Lower leg skin (tissue), 4 donors: ENCODE measurements around the gene NKIRAS2. TPM values are rescaled to one million over a fixed set of nuclear protein-coding genes. Genes with fewer than 3 reads are reported as not detected.

Source experiments
- DNase-seq, 2 donors: peaks; one replicate each; pipeline ENCODE4 v3.0.0-alpha.2; 2019; ENCODE audit warnings: low spot score in 2 of 2
- H3K4me3 ChIP-seq: fragments of 200-600 bp; sonication (generic); 2 replicates; pipeline ENCODE4 v1.5.1; 2017; ENCODE audit warnings: mild to moderate bottlenecking, low read depth; ENCODE audit not compliant: poor library complexity, severe bottlenecking
- POLR2A ChIP-seq, 2 donors: fragments of 450-650 bp; IDR thresholded peaks; one replicate each; pipeline ENCODE4 v1.6.1; 2016 to 2017; ENCODE audit warnings: antibody characterized with exemption in 2 of 2, mild to moderate bottlenecking in 1 of 2, moderate library complexity in 1 of 2
- WGBS, 2 donors: methylation state at CpG; one replicate each; pipeline ENCODE4 v1.1.5; 2018; 5-methylcytosine and 5-hydroxymethylcytosine counted together
- intact Hi-C: fragments of 100-400 bp; cut with DNase I; formaldehyde crosslinking; loops from one replicate; pipeline ENCODE4 v1.15.0; 2023; ENCODE audit warnings: low total_unique reads
- total RNA-seq, 4 donors: library from RNA; depleted of rRNA; stranded (reverse); fragments of >200 nt; gene quantifications; one replicate each; pipeline ENCODE4 v1.1.0, GENCODE V29; 2016
- TF ChIP-seq, protein P1 (sequence below), 3 donors: fragments of 450-650 bp; IDR thresholded peaks; one replicate each; pipeline ENCODE4 v1.5.1; 2016; ENCODE audit warnings: antibody characterized with exemption in 3 of 3, mild to moderate bottlenecking in 3 of 3, moderate library complexity in 2 of 3

Gene NKIRAS2
- total RNA-seq, 4 donors from 2014 or later = 44.6 to 57.9 (median 52.3) TPM

DNA sequence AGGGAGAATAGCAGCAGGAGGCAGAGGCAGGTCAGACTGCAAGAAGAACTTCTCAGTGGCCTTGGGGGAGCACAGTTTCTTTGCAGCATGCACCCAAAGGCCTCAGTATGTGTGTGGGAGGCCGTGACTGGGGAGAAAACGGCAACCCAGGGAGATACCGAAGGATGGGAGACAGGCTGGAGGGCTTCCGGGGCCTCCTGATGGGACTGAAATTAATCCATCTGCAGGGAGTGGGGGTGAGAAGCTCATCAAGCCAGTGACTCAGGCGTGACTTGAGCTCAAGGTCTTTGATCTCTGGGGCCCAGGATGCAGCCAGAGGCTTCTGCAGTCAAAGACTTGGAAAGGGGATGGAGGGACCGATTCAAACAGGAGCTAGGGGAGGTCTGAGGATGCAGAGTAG, 35.6 kb downstream of the NKIRAS2 start:
- H3K4me3 ChIP-seq = no peak overlapping the region
- no peak for DNase-seq
- 53 to 64% methylated on average over 6 of the region's 6 CpGs for WGBS, 2 donors
- TF ChIP-seq, protein P1, sequence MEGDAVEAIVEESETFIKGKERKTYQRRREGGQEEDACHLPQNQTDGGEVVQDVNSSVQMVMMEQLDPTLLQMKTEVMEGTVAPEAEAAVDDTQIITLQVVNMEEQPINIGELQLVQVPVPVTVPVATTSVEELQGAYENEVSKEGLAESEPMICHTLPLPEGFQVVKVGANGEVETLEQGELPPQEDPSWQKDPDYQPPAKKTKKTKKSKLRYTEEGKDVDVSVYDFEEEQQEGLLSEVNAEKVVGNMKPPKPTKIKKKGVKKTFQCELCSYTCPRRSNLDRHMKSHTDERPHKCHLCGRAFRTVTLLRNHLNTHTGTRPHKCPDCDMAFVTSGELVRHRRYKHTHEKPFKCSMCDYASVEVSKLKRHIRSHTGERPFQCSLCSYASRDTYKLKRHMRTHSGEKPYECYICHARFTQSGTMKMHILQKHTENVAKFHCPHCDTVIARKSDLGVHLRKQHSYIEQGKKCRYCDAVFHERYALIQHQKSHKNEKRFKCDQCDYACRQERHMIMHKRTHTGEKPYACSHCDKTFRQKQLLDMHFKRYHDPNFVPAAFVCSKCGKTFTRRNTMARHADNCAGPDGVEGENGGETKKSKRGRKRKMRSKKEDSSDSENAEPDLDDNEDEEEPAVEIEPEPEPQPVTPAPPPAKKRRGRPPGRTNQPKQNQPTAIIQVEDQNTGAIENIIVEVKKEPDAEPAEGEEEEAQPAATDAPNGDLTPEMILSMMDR (IDR thresholded peaks at IDR 0.05) = no peak
- TF ChIP-seq POLR2A (IDR thresholded peaks at IDR 0.05) = no peak
- intact Hi-C loops = no loop called here

DNA sequence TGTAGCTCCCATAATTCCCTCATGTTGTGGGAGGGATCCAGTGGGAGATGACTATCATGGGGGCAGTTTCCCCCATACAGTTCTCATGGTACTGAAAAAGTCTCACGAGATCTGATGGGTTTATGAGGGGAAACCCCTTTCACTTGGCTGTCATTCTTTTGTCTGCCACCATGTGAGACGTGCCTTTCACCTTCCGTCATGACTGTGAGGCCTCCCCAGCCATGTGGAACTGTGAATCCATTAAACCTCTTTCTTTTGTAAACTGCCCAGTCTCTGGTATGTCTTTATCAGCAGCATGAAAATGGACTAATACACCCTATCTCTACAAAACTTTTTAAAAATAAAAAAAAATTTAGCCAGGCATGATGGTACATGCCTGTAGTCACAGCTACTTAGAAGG, 36.7 kb downstream of the NKIRAS2 start:
- intact Hi-C loops = no loop called here
- no peak overlapping the region for H3K4me3 ChIP-seq
- 73 to 80% methylated on average over 3 of the region's 3 CpGs for WGBS, 2 donors
- TF ChIP-seq, protein P1 (IDR thresholded peaks at IDR 0.05) = no peak
- no peak for TF ChIP-seq POLR2A (IDR thresholded peaks at IDR 0.05)
- no peak for DNase-seq

DNA sequence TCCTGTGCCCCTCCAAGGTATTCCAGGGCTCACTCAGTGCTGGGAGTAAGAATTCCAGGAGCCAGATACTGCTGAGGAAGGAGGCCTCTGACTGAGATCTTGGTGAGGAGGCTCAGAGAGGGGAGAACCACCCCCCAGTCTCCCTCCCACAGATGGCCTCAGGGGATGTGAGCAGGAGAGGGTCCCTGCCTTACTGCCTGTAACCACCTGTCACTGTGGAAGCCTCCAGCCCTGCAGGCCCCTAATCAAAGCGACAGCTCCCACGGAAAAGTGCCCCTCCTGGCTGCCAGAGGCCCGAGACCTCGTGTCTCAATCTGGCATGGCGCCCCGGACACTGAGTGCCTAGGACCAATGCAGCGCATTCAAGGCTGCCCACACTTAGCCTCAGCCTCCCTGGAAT, 38.2 kb downstream of the NKIRAS2 start:
- DNase-seq = no peak
- intact Hi-C loops = no loop called here
- TF ChIP-seq, protein P1 (IDR thresholded peaks at IDR 0.05) = no peak
- no peak for TF ChIP-seq POLR2A (IDR thresholded peaks at IDR 0.05)
- no peak overlapping the region for H3K4me3 ChIP-seq
- 67 to 93% methylated on average over 3 to 7 of the region's 7 CpGs for WGBS, 2 donors

DNA sequence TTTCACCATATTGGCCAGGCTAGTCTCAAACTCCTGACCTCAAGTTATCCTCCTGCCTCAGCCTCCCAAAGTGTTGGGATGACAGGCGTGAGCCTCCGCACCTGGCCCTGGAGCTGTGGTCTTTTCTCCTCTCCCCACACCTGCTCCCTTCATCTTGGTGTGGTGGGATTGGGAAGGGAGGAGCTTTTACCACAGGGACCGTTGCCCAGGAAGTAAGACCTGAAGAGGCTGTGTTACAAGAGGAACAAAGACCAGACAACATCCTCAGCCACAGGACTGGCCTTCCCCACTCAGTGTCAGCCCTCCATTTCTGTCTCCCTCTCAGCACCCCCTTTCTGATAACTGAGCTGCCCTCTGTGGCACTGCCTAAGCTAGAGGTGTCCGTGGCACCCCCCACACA, 39.9 kb downstream of the NKIRAS2 start:
- no peak for DNase-seq
- no peak overlapping the region for H3K4me3 ChIP-seq
- 61 to 75% methylated on average over 4 of the region's 4 CpGs for WGBS, 2 donors
- intact Hi-C loops = no loop called here
- TF ChIP-seq POLR2A (IDR thresholded peaks at IDR 0.05) = no peak
- TF ChIP-seq, protein P1 (IDR thresholded peaks at IDR 0.05) = no peak

DNA sequence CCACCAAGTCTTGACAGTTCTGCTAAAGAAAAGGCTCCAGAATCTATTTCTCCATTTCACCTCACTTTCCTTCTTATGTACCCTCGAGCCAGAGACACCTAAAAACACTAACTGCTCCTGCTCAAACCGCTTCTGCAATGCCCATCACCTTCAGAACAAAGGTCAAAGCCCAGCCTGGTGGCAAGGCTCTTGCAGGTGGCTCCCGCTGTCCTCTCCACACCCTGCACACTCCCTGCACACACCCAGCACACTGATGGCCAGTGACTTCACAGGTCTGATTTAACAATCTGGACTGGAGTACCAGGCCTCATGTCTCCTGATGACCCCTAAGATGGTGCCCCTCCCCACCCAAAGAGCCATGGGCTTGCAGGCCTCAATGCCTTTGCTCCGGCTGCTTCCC, 40.3 kb downstream of the NKIRAS2 start:
- DNase-seq = no peak
- no peak for TF ChIP-seq POLR2A (IDR thresholded peaks at IDR 0.05)
- intact Hi-C loops = no loop called here
- no peak overlapping the region for H3K4me3 ChIP-seq
- 88 to 89% methylated on average over 4 of the region's 4 CpGs for WGBS, 2 donors

DNA sequence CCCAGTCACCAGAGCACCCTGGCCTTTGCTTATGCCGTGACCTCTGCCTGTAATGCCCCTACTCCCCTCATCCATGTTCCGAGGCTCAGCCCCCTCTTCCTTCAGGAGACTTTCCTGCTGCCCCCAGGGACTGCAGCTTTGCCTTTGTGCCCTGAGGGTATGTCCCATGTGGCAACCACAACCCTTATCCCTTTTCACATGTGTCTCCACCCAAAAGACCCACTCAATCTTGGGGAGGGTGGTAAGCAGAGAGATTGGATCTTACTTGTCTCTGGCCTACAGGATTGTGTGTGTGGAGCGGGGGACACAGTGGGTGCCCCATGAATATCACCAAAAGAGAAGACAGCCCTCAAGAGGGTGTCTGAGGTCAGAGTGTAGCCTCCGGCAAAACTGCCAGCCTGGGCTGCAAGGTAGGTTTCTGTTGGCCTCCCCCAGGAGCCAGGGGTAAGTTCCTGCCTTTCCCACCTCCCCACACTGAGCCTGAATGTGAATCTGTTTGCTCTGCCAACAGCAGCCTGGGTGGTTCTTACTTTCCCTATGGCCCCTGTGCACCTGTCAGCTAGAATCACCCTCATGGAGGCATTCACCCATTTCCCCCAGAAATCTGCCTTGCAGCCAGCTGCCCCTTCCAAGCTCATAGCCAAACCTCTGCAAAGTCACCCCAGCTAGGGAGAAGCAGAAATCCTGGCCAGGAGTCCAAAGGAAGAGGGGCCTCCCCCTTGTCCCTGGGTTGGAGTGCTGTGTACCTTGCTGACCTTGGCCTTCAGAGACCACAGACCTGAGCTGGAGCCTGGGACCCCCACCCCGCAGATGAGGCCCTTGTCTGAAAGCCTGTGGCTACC, 42.0 kb downstream of the NKIRAS2 start:
- no peak for TF ChIP-seq POLR2A (IDR thresholded peaks at IDR 0.05)
- TF ChIP-seq, protein P1 (IDR thresholded peaks at IDR 0.05) = no peak
- intact Hi-C loops = no loop called here
- 69 to 75% methylated on average over 5 of the region's 5 CpGs for WGBS, 2 donors
- H3K4me3 ChIP-seq = no peak overlapping the region
- no peak for DNase-seq
